GM21528 (cell line): ENCODE results near the gene TARS1.

Source experiments
- ATAC-seq: cut with Tn5 transposase; IDR thresholded peaks from one replicate; pipeline ENCODE4 v1.9.1; 2021; ENCODE audit warnings: mild to moderate bottlenecking, moderate library complexity; ENCODE audit not compliant: unreplicated experiment, low FRiP score

Gene TARS1

DNA sequence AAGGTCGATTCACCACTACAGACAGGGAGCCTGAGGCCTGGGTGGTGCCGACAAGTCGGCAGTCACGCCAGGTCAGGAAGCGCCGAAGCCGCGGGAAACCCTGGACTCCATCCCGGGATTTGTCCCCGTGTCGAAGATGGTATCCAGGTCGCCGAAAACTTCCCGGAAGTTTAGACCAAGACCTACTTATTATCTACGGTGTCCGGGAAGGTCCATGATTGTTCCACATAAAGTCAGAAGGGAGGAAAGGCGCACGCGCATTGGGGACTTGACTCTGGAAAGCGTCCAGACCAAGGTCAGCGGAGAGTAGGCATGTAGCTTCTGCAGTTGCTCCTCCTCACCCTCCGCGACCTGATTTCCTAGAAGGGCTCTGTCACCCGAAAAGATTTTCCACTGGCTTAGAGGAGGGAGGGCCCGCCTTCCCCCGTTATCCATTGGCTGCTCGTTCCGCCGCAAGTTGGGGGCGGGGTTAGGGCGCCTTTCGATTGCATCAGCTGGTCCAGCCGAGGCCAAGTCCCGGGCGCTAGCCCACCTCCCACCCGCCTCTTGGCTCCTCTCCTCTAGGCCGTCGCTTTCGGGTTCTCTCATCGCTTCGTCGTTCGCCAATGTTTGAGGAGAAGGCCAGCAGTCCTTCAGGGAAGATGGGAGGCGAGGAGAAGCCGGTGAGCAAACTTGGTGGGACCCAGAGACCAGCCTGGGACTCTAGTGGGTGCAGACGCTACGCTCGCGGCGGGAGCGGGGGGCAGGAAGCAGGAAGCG, at the start of gene TARS1:
Gene TARS1 (plus strand): TSS at position 484 of the 759 bp plus-strand sequence. CDS start 122 bp downstream, at position 606.
- peak; percentile 96 for ATAC-seq

DNA sequence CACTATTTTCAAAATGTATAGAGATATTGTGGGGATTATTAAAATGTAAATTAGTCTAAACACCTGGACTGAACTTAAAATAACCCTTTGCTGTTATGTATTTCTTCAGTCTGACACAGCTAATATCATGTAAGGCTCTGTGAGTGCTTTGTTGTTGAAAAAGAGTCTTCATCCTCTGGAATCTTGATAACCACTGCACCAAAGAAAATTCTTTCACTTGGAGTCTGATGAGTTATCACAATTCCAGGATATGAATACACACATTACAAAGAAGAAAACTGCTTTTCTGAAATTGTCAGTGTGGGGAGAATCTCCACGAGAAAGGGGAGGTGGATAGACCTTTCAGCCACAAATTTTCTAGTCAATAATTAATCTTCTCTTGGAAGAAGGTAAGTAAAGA, 42.3 kb upstream of the TARS1 start:
- ATAC-seq, result no peak

DNA sequence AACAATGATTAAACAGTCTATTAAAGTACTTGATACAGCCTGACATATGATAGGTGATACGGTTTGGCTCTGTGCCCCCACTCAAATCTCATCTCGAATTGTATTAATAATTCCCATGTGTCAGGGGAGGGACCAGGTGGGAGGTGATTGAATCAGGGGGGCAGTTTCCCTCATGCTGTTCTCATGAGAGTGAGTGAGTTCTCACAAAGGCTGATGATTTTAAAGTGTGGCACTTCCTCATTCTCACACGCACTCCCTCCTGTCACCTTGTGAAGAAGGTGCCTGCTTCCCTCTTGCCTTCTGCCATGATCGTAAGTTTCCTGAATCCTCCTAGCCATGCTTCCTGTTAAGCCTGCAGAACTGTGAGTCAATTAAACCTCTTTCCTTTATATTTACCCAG, 40.1 kb upstream of the TARS1 start:
- ATAC-seq, result peak; percentile 64

DNA sequence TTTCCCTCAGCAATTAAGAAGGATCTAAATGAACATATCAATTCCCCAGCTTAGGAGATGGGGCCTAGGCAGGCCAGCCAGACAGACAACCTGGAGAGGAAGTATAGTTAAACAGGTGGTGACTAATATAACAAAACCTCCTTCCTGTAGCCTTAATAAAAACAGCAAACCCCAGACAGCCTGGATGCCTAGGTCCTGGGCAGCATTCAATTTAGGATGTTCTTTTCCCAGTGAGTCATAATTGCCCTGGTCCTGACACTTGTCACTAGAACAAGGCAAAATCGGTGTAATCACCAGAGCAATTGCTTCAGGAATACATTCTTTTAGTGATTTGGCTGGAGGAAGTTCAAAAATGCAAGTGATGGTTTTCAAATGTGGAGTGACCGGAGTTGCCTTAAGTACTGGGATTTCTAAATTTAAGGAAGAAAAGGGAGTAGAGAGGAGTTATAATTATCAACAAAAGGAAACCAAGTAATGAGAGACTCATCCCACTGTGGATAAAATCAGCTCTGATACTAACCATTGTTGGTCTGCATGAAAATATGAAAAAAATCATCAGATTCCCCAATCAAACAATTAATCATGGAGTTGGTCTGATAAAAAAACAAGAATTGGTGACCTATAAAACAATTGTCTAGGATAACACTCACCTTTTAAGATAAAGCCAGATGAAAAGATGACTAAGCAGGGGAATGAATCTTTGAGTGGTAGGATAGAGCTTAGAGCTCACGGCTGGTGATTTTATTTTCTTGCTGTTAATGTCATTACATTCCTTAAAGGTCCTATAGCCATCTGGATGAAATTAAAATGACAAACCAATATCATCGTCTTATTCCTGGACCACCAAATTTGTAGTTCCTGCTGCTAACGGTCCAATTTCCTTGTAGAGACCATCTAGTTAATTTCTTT, 39.0 kb upstream of the TARS1 start:
- ATAC-seq, result no peak

DNA sequence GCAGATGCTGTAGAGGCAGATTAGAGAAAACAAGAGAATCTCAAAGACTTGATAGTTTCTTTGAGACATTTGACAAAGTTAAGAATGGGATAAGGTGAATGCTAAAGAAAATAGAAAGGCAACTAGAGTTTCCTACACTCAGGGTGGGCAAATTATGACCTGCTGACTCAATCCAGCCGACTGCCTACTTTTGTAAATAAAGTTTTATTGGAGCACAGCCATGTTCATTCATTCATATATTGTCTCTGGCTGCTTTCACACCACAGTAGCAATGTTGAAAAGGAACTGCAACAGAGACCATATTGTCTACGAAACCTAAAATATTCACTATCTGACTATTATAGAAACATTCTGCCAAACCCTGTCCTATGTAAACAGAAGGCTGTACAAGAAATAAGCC, 37.6 kb upstream of the TARS1 start:
- no peak for ATAC-seq

DNA sequence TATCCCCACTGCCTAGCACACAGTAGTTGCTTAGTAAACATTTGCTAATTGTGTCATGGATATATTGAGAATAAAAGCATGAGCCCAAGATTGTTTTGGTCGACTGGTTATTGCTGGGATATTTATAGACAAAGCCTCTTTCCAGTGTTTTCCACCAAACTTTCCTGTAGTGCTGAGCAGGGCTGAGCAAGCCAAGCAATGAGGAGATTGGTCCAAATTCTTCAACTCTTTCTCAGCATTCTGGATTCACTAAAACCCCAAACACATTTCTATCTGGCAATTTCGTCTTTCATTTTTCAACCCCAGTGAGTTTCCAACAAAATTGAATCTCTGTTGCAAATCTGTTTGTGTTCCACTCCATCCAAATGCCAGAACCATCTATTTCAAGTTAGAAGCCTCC, 31.9 kb upstream of the TARS1 start:
- no peak for ATAC-seq

DNA sequence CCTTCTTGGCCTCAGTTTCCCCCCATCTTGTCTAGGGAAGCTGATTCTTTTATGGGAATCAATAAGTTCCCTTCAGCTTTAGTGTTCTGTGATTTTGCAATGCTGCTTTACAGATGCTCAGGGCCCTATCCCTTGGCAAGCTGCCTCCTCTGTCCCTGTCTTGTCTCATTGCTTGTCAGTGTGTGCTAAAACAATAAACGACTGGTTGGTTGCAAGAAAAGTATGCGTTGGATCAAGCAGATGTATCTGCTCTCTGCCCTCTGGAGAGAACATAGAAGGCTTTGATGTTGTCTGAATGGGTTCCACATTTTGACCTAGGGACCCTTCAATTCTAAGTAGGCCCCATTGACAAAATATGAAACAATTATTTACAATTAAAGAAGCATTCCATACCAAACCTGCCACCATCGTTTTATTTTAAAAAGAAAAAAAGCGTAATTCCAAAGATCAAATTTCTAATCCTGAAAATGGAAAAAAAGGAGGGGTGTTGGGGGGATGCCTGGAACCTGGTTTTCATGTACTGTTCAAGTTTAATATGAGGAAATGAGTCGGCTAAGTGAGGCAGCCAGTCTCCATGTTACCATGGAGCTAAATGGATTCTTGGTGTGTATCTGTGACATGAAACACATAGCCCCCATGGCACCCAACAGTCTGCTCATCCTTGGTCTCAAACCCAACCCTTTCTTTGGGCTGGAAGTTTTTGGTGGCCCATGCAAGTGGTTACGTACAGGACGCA, 31.2 kb upstream of the TARS1 start:
- no peak for ATAC-seq

DNA sequence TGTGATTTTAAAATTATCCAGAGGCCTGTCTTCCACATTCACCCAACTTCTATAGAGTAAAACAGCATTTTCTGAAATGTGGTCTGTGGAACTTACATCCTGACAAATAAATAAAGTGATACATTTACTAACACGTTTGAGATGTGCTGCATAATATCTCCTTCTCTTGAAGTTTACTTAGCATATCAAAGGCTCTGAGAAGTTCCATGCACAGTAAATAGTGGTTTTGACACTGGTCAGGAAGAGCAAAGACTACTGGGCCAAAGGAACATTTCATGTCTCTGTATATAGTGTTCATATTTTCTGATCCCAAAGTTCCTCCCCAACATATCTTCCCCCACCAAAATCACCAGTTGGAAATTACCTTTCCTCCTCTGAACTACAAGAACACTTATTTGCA, 30.5 kb upstream of the TARS1 start:
- no peak for ATAC-seq

DNA sequence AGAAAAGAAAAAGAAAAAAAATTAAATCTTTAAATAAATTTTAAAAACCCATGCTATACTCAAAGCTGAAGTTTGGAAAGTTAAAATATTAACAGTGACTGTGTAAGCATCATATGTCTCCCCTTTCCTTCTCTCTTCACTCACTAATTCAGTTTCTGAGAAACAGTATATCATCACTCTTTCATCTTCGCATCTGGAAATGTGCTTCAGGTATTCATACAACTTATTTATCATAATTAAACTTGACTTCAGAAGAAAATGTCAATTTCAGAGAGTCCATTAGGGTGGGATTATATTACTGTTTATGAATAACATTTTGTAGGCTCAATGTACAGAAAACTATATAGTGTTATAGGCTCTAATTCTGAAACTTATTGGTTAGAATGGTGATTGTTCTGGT, 29.3 kb upstream of the TARS1 start:
- ATAC-seq, result no peak

DNA sequence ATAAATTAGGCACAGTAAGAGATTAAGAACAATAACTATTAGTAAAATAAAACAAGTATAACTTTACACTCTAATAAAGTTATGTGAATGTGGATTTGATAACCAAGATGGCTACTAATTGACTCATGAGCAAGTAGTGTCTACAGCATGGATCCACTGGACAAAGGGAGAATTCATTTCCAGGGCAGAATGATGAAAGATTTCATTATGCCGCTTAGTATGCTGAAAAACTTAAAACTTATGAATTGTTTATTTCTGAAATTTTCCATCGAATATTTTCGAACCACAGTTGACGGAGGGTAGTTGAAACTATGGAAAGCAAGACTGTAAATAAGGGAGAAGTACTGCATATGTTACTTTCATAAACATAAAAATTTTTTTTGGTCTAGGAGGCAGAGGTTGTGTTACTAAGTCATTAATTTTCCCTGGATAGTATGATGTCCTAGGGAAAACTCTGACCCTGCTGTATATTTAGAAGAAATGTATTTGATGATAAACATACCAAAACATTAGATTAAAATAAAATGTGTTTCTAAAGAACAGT, 24.9 kb upstream of the TARS1 start:
- ATAC-seq, result no peak

DNA sequence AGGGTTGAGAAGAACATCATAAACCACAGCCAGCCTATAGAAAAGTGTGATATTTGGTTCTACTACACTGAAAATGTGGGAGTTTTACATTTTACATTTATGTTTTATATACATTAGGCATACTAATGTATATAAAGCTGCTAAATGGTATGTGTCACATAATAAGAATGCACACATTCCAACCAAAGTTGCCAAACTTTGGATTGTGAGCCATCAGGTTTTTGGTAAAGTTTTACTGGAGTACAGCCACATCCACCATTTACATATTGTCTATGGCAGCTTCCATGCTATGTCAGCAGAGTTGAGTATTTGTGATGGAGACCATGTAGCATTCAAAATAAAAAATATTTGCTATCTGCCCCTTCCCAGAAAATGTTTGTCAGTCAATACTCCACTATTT, 23.1 kb upstream of the TARS1 start:
- no peak for ATAC-seq

DNA sequence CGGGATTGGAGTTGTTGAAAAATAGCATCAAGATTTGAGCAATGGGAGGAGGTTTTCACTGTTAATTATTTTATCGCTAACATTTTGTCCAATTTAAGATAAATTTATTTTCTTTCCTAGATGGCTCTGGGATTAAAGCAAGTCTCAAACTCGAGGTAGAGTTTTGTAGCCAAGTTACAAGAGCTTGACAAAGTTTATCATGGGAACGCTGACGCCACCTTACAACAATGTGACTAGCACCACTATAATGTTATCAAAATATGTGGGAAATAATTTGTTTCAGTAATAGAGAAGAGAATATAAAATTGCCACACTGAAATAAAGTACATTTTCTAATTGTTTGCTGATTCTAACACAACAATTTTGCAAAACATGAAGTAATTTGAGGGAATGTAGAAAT, 19.8 kb upstream of the TARS1 start:
- no peak for ATAC-seq

DNA sequence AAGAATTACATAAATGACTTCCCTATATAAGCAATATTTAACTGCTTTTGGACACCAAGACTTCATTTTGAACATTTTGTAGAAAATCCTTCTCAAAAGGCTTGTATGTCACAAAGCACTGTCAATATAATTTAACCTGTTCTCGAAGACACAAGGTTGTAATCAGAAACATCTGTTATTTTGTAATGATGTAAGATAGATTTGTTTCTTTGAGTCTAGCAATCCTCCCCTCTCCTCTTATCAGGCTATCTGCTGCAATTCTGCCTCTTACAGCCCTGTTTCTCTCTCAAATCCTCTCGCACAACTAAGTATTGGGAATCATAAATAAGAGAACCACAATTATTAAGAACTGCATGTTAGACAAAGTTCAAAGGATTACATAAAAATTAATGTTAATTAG, 18.6 kb upstream of the TARS1 start:
- ATAC-seq, result no peak

DNA sequence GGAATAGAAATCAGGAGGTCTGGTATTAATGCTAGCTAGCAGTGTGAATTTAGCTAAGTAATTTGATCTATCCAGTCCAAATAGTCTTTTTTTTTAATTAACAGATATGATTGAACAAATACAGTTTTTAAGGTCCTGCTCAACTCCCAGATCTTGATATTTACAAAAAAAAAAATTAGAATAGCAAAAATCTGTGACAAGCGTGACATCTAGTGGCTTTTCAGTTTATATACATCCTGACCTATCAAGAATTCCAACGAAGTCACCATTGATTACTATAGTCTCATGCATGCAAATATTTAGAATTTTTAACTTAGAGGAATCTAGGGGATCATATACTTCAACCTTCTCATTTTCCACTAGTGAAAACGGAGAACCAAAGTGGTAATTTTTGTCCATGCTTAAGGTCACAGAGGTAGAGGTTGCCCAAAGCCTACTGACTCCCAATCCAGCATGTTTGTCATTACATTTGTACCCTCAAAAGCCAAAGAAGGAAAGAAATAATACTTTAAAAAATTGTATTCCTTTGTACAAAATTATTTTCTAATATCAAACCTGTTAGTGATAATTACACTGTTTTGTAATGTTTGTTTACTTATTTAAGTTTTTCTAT, 17.6 kb upstream of the TARS1 start:
- ATAC-seq, result no peak

DNA sequence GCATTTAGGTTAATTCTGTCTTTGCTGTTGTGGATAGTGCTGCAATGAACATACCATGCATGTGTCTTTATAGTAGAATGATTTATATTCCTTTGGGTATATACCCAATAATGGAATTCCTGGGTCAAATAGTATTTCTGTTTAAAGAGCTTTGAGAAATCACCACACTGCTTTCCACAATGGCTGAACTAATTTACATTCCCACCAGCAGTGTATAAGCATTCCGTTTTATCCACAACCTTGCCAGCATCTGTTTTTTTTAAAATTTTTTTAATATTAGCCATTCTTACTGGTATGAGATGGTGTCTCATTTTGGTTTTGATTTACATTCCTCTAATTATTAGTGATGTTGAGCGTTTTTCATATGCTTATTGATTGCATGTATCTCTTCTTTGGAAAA, 15.5 kb upstream of the TARS1 start:
- ATAC-seq, result no peak

DNA sequence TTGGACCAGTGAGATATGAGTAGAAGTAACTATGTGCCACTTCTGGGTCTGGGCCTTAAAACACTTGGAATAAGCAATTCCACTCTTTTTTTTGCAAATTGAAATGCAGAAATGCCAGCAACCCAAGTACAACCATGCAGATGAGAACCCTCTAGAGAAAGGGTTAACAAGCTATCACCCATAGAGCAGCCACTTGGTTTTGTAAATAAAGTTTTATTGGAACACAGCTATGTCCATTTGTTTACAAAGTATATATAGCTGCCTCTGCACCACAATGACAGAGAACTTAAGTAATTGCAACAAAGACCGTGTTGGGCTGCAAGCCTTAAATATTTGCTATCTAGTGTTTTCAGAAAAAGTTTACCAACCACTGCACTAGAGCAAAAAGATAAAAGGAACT, 9.8 kb upstream of the TARS1 start:
- no peak for ATAC-seq

DNA sequence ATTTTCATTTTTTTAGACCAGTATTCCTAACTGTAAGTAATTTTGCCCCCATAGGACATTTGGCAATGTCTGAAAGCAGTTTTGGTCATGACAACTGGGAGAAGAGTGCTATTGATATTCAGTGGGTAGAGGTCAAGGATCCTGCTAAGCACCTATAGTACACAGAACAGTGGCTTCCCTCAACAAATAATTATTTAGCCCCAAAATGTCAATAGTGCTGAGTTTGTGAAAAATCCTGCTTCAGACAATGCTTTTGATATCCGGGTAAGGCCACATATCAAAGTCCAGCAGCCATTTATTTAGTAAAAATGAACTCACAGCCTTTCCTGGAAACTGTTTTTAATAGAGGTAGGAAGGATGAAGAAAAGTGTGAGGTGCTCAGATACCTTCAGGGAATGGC, 8.1 kb upstream of the TARS1 start:
- no peak for ATAC-seq

DNA sequence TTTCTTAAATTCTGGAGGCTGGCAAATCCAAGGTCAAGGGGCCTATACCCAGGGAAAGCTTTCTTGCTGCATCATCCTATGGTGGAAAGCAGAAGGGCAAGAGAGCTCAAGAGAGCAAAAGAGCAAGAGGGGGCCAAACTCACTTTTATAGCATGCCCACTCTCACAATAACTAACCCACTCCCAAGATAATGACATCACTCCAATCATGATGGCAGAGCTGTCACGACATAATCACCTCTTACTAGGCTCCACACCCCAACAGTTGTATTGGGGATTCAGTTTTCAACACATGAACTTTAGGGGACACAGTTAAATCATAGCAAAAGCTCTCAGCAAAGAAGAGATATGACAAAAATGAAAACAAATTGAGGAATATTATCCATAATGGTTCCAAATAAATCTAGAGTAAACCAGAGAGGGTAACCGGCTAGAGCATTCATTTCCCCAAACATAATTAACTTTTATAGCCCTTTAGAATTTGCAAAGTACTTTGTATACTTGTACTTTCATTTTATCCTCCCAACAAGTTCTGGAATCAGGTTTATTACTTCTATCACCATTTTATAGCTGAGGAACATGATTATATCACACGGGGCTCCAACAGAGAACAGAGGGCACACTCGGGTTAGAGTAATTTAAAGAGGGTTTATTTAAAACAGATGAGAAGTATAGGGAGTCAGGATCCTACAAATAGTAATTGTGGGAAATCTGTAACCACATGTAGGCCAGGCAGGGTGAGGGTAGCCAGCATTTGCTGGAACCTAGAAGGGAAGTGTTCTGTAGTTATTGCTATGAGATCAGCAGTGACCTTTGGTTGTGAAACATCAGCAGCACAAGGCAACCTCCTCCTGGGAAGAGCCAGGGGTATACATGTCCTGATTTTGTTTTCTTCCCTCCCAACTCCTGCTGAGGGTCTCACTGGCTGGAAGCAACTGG, 7.2 kb upstream of the TARS1 start:
- ATAC-seq, result no peak

DNA sequence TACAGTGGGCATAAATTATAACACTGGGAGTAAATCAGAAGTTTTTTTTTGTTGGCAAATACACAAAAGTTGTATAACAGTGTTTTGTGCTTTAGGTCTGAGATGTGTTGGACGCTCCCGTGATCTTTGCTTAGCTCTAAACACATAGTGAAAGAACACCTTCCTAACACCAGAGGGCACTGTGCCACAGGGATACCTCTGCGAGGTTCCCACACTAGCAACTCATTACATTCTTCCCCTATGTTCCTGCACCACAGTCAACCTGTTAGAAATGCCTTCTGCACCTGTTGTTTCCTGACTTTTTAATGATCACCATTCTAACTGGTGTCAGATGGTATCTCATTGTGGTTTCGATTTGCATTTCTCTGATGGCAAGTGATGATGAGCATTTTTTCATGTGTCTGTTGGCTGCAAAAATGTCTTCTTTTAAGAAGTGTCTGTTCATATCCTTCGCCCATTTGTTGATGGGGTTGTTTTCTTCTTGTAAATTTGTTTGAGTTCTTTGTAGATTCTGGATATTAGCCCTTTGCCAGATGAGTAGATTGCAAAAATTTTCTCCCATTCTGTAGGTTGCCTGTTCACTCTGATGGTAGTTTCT, 4.8 kb upstream of the TARS1 start:
- peak; percentile 57 for ATAC-seq
